Fibroblast of skin of left biceps (primary cell): Measurements from ENCODE around the gene MATK.
"Not testable (repeated sequence)": the region's sequence is repeated elsewhere in the genome, so short reads cannot be mapped to it uniquely, and the experiment has no call there.

Experiments used
- DNase-seq, 2 experiments: peaks; one replicate each; pipeline ENCODE4 v3.0.0-alpha.2; 2013; ENCODE audit warnings: low read depth in 2 of 2

The MATK gene

GRCh38 chr19:3771000-3771905 is 14.9 kb downstream of the MATK start:
- DNase-seq, result no peak

- DNase-seq, result no peak
Measured at GRCh38 chr19:3770136-3770999, 15.8 kb downstream of the MATK start.

- no peak for DNase-seq
Measured at GRCh38 chr19:3769494-3769893, 16.7 kb downstream of the MATK start.

GRCh38 chr19:3768748-3769099 is 17.5 kb downstream of the MATK start:
- DNase-seq, result no peak

GRCh38 chr19:3768015-3768747 is 18.0 kb downstream of the MATK start:
- no peak for DNase-seq

- DNase-seq, result no peak
Measured at GRCh38 chr19:3767050-3767449, 19.1 kb downstream of the MATK start.

- no peak for DNase-seq
Measured at GRCh38 chr19:3766520-3766919, 19.7 kb downstream of the MATK start.

GRCh38 chr19:3765757-3766156 is 20.4 kb downstream of the MATK start:
- DNase-seq, result not testable (repeated sequence)

- no peak for DNase-seq
Measured at GRCh38 chr19:3765121-3765520, 21.1 kb downstream of the MATK start.

GRCh38 chr19:3762501-3763459 is 23.4 kb downstream of the MATK start, which contains the start of gene MRPL54:
MRPL54 (plus strand) TSS chr19:3762682; CDS start chr19:3762701, 19 bp downstream.
- peak; percentile 96 for DNase-seq

- DNase-seq, result no peak
Measured at GRCh38 chr19:3762130-3762473, 24.1 kb downstream of the MATK start.

- DNase-seq, result peak; percentile 62
Measured at GRCh38 chr19:3761382-3762129, 24.6 kb downstream of the MATK start, which contains the start of gene APBA3. APBA3 (minus strand) TSS chr19:3761692; CDS start chr19:3760264, 1,428 bp downstream.

GRCh38 chr19:3760871-3761361 is 25.3 kb downstream of the MATK start:
- DNase-seq, result no peak

- DNase-seq, result no peak
Measured at GRCh38 chr19:3759482-3760254, 26.5 kb downstream of the MATK start.

- DNase-seq, result not testable (repeated sequence)
Measured at GRCh38 chr19:3758297-3758696, 27.9 kb downstream of the MATK start.

GRCh38 chr19:3757705-3758104 is 28.5 kb downstream of the MATK start:
- DNase-seq, result not testable (repeated sequence)

- no peak for DNase-seq
Measured at GRCh38 chr19:3753631-3754410, 32.4 kb downstream of the MATK start.

GRCh38 chr19:3752492-3752891 is 33.7 kb downstream of the MATK start:
- DNase-seq, result no peak
